ENCODE results near the gene PSMD13. TPM values are rescaled to one million over a fixed set of nuclear protein-coding genes. Genes with fewer than 3 reads are reported as not detected.
"Not testable (repeated sequence)": the region's sequence is repeated elsewhere in the genome, so short reads cannot be mapped to it uniquely, and the experiment has no call there.

Gene PSMD13
- total RNA-seq, 2 donors from 2014 or later = 75.3 to 80.3 TPM

GRCh38 chr11:235609-235996 is 1.2 kb upstream of the PSMD13 start:
- H3K27ac ChIP-seq = peak overlapping the region; percentile 84 to 98
- no peak for TF ChIP-seq CTCF (IDR thresholded peaks at IDR 0.05)
- no peak for DNase-seq (ENCODE audit: low spot score)
- no peaks in the 10 kb centered on the region for H3K9me3 ChIP-seq
- H3K4me1 ChIP-seq = peaks cover 0 to 25% of the 10 kb centered on the region in 2 donors
- peak overlapping the region; percentile 89 to 90 for H3K4me3 ChIP-seq
- no peaks in the 10 kb centered on the region for H3K27me3 ChIP-seq
- peaks cover 10% of the 10 kb centered on the region for H3K36me3 ChIP-seq

- Histone ChIP-seq H3K4me1 (peaks cover 0 to 27% of the 10 kb centered on the region in 2 donors), H3K36me3 (peaks cover 10% of the 10 kb centered on the region), H3K27me3 (no peaks in the 10 kb centered on the region), H3K9me3 (no peaks in the 10 kb centered on the region), H3K27ac (peak within 1 kb of the TSS; percentile 93 to 98), H3K4me3 (peak within 1 kb of the TSS; percentile 89 to 98)
- TF ChIP-seq CTCF (IDR thresholded peaks at IDR 0.05) = peak in 1 of 2 donors; percentile 12
- peak; percentile 78 for DNase-seq (ENCODE audit: low spot score)
Measured at GRCh38 chr11:235997-236773, 591 bp upstream of the PSMD13 start, which contains the start of gene SIRT3. Gene SIRT3 (minus strand): TSS chr11:236342. CDS start chr11:236328, 14 bp downstream.

GRCh38 chr11:238346-238745 is 1.6 kb downstream of the PSMD13 start:
- not testable (repeated sequence) for H3K4me3 ChIP-seq; H3K27ac ChIP-seq; H3K27me3 ChIP-seq; H3K9me3 ChIP-seq; DNase-seq (ENCODE audit: low spot score)
- peaks cover 0 to 35% of the 10 kb centered on the region in 2 donors for H3K4me1 ChIP-seq
- H3K36me3 ChIP-seq = peaks cover 20% of the 10 kb centered on the region

GRCh38 chr11:240315-240714 is 3.5 kb downstream of the PSMD13 start:
- TF ChIP-seq CTCF (IDR thresholded peaks at IDR 0.05) = no peak
- no peak for DNase-seq (ENCODE audit: low spot score)
- Histone ChIP-seq H3K4me3 (no peak overlapping the region), H3K9me3 (no peaks in the 10 kb centered on the region), H3K27ac (no peak overlapping the region), H3K36me3 (peaks cover 39% of the 10 kb centered on the region), H3K27me3 (no peaks in the 10 kb centered on the region), H3K4me1 (peaks cover 0 to 27% of the 10 kb centered on the region in 2 donors)

GRCh38 chr11:241634-242033 is 4.9 kb downstream of the PSMD13 start:
- Histone ChIP-seq H3K4me3 (no peak overlapping the region), H3K36me3 (peaks cover 51% of the 10 kb centered on the region), H3K9me3 (no peaks in the 10 kb centered on the region), H3K27me3 (no peaks in the 10 kb centered on the region), H3K4me1 (peaks cover 0 to 23% of the 10 kb centered on the region in 2 donors), H3K27ac (peak overlapping the region; percentile 56 to 60)
- TF ChIP-seq CTCF (IDR thresholded peaks at IDR 0.05) = no peak
- no peak for DNase-seq (ENCODE audit: low spot score)

- Histone ChIP-seq H3K27ac (no peak overlapping the region), H3K9me3 (no peaks in the 10 kb centered on the region), H3K36me3 (peaks cover 72% of the 10 kb centered on the region), H3K27me3 (no peaks in the 10 kb centered on the region), H3K4me1 (peaks cover 0 to 10% of the 10 kb centered on the region in 2 donors), H3K4me3 (no peak overlapping the region)
- TF ChIP-seq CTCF (IDR thresholded peaks at IDR 0.05) = no peak
- no peak for DNase-seq (ENCODE audit: low spot score)
Measured at GRCh38 chr11:244376-244775, 7.6 kb downstream of the PSMD13 start.

Measured in right atrium auricular region (tissue), 2 donors.